Measurements from ENCODE around the gene CFH.
"Not testable (repeated sequence)": the region's sequence is repeated elsewhere in the genome, so short reads cannot be mapped to it uniquely, and the experiment has no call there.

Gene CFH

DNA sequence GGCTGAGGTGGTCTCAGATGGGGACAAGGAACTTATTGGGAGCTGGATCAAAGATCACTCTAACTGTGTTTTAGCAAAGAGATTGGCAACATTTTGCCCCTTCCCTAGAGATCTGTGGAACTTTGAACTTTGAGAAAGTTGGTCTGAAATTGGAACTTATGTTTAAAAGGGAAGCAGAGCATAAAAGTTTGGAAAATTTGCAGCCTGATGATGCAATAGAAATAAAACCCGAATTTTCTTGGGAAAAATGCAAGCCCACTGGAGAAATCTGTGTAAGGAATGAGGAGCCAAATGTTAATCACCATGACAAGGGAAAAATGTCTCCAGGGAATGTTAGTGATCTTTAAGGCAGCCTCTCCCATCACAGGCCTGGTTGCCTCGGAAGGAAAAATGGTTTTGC is 17.2 kb downstream of the CFH start:
- no peak for DNase-seq

DNA sequence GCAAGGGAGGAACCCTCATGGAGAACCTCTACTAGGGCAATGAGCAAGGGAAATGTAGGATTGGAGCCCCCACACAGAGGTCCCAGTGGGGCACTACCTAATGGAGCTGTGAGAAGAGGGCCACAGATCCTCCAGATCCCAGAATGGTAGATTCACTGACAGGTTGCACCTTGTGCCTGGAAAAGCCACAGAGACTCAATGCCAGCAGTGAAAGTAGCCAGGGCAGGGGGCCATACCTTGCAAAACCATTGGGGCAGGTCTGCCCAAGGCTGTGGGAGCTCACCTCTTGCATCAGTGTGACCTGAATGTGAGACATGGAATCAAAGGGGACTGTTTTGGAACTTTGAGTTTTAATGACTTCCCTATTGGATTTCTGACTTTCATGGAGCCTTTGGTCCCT is 17.9 kb downstream of the CFH start:
- no peak for DNase-seq

DNA sequence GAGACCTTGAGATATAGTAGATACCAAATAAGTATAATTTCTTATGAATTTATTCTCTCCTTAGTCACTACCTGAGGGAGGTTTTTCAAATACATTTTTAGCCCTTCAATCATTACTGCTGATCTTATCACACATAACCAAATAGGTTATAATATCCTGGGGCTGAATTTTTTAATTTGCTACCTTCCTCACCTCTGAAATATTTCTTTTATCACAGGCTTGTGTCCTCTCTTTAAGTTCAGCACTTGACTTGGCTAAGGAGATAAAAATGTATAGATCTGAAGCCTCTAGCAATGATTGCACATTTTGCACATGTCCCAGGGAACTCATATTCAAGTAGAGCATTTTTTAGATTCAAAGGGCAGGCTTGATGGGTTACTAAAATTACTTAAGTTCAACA is 23.1 kb downstream of the CFH start:
- DNase-seq: no peak

DNA sequence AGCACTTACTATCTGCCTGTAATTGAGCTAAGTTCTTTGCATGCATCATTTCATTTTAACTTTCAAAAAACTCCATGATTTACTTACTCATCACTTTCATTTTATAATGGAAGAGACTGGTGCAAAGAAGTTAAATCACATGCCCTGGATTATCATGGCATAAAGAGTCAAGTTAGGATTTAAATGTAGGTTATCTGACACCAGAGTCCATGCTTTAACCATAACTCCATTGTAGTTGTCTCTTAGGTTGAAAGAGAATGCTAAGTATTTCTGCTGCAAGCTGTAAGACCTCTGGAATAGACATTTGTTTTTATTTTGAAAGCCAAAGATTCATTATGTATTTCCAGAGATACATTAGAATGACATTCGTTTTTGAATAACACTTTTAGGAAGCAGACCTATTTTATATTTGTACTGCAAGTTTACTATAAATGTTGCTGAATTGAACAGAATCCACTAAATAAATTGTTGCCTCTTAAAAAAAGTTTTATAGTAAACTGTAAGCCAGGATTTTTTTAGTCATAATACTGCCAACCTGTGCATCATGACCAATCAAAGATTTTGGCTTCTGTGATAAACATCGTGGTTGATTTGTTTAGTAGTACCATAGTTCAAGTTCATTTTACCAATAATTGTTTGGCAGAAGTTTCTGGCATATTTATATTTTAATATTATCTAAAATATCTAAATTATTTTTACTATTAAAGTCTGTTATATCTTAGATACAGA is 26.1 kb downstream of the CFH start:
- no peak for DNase-seq

DNA sequence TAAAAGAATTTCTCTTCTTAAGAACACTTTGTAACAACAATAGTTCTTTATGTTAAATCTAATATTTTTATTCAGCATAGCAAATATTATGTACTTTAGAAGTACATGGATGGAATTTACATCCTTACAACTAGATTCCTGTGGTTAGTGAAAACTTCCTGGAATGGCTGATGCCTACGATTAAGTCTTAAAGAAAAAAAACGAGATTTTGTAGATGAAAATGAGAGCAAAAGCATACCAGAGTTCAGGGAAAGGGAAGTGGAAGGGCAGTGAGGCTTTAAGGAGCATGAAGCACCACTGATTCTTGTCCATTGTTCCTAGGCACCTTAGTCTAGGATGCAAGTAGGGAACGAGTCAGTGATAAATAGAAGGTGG is 26.7 kb downstream of the CFH start:
- no peak for DNase-seq

DNA sequence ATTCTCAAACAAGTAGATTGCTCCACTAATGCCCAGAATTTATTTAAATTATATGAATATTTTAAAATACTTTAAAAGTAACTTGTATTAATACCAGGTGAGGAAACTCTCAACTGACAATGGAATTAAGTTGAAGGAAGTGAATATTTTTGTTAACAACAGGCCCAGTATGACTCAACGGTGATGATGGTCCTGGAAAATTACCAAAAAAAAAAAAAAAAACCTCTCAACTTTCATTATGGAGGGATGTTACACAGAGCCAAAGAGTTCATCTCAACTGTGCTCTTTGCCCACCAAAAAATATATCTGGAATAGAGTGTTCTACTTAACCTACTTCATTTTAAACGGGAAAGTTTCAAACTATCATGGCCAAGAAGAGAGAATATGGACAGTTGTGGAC is 28.3 kb downstream of the CFH start:
- DNase-seq: no peak

DNA sequence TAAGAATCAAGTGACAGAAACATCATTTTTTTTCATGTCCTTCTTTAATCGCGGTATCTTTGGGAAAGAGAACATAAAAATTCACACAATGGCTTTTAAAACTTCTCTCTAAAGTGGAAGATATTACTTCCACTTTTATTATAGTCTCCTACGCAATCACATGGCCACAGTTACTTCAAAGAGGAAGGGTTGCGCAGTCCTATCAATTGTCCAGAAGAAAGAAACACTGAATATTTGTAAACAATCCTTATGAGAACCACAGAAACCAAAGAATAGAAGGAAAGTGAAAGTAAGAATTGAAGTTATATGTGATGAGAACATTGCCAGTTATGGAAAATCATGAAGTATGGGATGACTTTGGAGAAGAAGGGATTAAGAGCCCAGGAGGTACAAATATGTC is 32.6 kb downstream of the CFH start:
- peak; percentile 66 to 74 for DNase-seq

DNA sequence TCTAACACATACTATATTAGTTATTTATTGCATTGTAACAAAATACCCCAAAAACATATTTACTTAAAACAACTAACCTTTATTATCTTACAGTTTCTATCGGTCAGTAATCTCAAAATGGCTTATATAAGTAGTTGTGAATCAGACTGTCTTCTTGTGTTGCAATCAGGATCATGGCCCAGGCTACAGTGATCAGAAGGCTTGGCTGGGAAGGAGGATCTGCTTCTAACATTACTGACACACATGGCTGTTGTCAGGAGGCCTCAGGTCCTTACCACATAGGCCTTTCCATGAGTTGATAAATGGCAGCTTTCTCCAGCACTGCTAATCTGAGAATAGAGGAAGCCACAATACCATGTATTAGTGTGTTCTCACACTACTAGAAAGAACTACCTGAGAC is 33.7 kb downstream of the CFH start:
- DNase-seq: no peak

DNA sequence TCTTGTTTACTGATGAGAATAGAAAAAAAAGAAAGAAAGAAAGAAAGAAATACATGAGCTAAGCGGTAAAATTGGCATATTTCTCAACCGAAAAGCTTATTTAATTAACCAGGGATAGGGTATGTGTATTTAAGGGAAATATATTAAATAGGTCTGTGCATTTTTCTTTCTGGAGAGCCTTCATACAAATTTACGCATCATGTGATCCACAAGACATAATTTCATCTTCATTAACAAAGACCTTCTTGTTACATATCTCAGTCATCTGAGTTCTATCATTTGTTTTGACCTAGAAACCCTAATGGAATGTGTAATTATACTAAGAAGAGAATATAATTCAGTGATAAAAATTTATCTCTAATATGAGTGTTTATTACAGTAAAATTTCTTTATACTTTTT is 37.2 kb downstream of the CFH start:
- DNase-seq: no peak

DNA sequence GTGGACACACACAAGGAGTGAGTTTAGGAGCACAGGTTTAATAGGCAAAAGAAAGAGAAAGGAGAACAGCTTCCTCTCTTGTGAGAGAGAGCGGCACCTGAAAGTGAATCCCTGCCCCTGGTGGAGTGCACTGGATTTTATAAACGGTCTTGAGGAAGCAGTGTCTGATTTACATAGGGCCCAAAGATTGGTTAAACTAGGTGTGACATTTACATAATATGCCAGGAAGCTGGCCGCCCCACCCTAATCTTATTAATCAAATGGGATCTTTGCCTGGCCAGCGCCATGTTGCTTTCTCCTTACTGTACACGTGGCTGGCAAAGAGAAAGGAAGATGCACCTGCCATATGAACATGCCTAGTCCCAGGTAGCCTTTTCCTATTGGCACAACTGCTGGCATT is 38.7 kb downstream of the CFH start:
- DNase-seq: no peak

DNA sequence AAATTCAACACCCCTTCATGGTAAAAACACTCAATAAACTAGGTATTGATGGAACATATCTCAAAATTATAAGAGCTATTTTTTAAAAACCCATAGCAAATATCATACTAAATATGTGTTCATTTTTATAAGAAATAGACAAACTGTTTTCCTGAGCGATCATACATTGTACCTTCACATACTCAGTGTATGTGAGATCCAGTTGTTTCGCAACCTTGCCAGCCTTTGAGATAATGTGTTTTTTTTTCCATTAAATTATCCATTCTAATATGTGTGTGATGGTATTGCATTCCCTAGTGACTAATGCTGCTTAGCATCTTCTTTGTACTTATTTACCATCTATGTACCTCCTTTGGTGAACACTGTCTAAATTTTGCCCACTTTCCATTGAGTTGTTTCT is 47.1 kb downstream of the CFH start:
- DNase-seq: no peak

DNA sequence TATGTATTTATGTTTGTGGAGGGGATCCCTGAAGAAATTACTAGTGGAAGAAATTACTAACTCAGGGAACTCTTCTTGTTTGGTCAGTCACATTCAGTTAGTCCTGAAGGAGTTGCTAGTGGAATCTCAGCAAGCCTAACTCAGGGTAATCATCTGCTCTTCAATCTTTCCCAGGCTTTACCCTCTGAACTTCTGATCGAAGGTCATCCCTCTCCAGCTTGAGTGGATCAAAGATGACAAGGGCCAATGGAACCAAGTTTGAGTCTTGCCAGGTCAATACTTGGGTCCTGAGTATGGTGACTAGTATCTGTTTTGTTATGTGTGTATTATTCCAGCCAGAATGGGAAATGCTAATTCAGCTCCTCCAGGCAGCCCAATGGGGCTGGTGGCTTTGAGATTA is 49.3 kb downstream of the CFH start:
- no peak for DNase-seq

DNA sequence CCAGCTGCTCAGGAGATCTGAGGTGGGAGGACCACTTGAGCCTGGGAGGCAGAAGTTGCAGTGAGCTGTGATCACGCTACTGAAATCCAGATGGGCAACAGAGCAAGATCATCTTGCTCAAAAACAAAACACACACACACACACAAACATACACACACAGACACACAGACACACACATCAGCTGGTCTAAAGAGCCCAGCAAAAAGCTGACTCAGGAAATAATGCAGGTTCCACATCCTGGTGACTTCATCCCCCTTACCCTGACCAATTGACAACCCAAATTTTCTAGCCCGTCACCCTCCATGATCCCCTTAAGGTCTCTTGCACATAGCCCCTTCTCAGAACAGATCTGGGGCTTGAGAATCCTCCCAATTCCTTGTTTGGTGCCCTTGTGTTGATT is 58.0 kb downstream of the CFH start:
- not testable (repeated sequence) for DNase-seq

DNA sequence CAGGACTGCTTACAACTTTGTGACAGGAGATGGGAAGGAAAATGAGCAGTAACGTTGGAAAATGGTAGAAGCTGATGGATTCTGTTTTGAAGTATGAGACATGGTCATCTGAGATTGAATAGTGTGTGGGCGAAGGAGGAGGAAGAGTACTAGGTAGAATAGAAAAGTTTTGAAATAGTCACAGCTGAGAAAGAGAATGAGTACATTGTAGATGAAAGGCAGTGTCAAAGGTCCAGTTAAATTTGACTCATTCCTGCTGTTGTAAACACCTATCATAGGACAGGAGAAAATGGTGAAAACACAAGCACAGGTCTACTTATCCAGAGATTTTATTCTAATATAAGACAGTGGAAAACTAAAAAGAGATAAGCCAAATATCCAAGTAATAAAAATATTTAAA is 66.0 kb downstream of the CFH start:
- DNase-seq: no peak

DNA sequence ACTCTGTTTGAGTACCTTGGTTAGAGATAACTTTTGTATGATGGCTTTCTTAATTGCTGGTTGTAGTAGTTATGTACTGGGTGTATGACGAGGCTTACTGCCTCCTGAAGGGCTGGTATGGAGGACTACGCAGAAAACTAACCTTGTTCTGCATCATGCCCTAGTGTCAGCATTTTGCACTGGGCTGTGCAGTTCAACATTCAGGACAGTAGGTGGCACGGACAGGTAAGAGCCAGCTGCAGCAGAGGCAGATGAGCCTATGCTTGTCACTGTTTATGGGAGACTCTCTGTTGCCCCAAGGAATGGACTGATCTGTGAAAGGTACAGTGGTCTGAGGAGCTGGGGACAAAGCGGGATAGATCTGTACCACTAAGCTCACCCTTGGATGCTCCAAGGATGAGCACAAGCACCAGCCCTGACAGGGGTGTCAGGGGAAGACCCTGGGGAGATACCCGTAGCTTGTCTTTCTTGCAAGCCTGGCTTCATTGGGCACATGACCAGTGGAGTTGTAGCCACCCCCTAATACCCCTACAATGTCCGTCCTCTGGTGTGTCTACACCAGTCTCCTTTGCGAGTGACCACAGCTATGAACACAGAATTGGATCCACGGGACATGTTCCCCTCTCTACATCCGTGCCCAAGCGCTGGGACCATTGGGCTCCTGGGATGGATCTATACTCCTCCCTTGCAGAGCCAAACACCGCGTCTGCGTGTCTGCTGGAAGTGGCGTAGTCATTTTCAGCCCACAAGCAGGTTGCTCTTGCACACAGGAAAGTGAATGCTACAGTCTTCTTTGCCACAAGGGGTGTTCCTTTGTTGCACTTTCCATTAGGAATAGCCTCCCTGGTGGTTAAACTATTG is 71.7 kb downstream of the CFH start:
- peak; percentile 7 to 21 for DNase-seq

DNA sequence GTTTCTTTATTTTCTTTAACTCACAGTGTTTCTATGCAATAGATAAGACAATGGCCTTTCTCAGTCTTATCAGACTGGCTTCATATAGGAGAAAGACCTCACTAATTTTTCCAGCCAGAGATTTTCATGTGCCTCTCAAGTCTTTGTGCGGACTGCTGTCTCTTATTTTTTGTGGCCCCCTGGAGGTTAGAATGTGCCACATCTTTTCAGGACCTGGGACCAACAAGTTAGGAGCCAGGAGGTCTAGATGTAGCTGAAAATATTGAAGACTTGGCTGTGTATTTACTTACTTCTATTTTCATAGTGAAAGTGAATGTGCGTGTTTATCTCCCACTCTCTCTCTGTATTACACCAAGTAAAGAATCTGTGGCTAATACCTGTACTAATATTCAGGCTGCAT is 80.7 kb downstream of the CFH start:
- no peak for DNase-seq

DNA sequence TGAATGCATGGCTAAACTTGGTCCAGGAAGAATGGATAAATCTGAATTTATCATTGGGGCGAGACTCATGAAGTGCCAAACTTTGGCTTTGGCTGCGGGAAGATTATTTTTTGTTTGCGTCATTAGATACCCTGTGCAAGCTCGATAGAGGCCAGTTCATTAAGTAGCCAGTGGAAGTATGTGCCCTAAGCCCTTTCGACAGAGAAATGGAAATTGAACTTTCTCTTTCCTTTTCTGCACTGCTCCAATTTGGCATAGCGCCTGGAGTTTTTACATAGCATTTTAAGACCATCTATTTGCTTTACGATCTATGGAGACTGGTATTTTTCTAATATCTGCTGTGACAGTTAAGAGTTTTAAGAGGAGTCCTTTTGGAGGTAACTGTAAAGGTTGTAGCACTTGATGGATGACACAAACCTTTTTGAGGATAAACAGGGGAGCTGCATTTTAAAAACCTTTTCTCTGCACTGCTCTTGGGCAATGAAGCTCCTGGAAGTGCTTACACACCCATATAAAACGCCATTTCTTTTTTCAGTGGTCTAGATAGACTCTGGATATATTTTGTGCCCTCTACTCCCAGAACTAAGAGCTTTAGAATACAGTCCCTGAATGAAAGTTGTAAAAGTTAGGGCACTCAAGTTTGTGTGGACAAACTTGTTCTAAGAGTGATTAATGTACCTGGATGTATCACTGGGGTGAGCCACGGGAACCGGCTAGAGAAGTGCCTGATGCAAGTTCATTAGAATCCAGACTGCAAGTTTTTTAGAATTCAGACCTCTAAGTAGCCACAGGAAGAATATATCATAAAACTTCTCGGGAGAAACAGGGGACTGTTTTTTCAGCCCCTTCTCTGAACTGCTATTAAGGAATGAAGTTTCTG is 81.5 kb downstream of the CFH start:
- no peak for DNase-seq

DNA sequence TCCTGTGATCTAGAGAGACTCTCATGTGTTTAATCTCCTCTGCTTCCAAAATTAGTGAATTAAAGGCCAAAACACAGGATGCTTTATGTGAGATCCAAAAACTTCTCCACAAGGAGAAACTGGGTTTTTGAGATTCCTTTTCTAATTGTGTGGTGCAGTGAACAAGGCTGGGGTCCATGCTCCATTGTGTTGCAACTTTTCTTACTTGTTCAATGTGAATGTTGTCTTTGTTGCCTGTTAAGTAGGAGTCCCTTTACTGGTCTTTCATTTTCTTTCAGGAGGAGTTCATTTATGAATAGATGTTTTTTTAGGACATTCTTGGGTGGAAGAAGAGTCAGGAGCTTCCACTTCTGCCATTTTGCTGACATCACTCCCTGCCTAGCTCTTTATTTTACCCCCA is 82.2 kb downstream of the CFH start:
- DNase-seq: no peak

DNA sequence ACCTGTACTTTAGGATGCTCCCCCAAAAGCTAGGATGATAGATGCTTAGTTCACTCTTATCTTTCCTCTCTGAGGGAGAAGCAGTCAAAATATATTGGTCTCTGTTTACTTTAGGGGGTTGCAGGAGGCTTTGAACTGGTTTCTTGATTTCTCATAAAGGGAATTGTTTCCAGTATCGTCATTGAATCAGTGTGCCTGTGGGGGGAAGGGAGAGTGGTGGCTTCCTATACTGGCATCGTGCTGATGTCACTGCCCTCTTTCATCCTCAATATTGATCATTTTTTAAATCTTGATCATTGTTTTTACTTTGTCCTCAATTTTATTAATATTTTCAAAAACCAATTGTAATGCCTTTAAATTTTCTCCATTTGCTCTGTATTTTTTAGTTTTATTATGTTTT is 82.6 kb downstream of the CFH start:
- DNase-seq: no peak

DNA sequence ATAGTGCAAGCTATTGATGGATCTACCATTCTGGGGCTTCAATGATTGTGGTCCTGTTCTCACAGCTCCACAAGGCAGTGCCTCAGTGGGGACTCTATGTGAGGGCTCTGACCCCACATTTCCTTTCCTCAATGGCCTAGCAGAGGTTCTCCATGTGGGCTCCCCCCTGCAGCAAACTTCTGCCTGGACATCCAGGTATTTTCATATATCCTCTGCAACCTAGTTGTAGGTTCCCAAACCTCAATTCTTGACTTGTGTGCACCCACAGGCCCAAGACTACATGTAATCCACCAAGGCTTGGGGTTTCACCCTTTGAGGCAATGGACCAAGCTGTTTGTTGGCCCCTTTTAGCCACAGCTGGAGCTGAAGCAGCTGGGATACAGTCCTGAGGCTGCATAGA is 86.9 kb downstream of the CFH start:
- no peak for DNase-seq

DNA sequence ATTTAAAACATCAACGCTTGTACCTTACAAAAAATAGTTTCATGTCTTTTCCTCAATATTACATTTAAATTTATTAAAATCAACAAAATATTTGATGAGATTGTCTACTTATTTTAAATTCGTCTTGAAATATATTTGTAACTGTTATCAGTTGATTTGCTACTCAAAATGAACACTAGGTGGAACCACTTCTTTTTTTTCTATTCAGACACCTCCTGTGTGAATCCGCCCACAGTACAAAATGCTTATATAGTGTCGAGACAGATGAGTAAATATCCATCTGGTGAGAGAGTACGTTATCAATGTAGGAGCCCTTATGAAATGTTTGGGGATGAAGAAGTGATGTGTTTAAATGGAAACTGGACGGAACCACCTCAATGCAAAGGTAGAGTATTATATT is 91.4 kb downstream of the CFH start:
- peak; percentile 9 to 13 for DNase-seq

DNA sequence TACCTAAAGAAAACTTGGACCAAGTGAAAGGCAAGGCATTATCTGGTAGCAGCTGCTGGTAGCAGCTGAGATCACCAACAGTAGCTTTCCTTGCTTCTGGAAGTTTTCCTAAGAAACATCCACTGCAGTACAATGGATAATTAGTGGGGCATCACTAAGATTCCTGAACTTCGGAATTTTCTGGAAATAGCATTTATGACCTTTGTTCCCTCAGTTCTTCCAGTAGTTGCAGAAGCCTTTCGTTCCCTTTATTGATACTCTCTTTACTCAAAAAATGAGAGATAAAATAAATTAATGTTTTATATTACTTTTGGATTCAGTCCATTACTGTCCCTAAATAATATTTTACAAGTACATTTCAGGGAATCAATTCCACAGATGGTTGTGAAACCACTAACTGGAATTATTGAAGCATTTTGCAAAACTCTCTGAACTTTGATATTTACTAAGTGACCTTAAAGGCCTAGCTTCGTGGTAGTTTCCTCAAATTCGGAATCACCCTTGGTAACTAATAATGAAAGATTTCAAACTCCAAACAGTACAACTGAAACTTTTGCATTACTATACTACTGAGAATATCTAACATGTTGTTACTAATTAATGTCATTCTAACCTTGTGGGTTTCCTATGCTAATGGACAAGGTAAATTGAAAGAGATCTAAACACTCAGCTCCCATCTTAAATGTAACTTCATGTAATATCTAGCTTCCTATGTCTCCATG is 113.3 kb downstream of the CFH start:
- DNase-seq: not testable (repeated sequence)

DNA sequence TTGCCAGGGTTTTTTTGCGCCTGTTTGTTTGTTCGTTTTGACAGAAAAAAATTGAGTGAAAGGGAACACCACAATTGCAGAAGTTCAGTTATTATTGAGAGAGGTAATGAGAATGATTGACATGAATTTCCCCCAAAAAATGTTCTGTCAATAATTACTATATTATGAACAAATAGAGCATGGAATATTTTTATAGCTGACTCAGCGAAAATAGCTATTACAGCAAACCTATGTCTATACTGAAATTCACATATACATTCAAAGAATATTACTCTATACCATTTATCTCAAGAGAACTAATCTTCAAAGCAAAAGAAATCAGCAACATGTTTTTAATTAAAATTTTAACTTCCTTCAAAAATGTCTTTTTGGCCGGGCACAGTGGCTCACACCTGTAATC is 118.0 kb downstream of the CFH start:
- not testable (repeated sequence) for DNase-seq

All from inflammatory macrophage treated with lipopolysaccharide for 1 hour (primary cell).